AG10803 (cell line): ENCODE measurements around the gene VWA3A.
A peak's percentile ranks its signal among the peaks of the same experiment; 100 is the strongest.
"Not testable (repeated sequence)": the region's sequence is repeated elsewhere in the genome, so short reads cannot be mapped to it uniquely, and the experiment has no call there.

ENCODE experiments used
- DNase-seq: peaks from one replicate; pipeline ENCODE4 v3.0.0; 2010; ENCODE audit warnings: low read depth
- H3K4me3 ChIP-seq: 2 replicates; pipeline ENCODE4 v1.5.1; 2011; ENCODE audit warnings: mild to moderate bottlenecking, low read length, control low read depth
- CTCF ChIP-seq: conservative IDR thresholded peaks from 2 replicates; pipeline ENCODE4 v1.5.1; 2011; ENCODE audit warnings: mild to moderate bottlenecking, low read length, control low read depth, inconsistent platforms

Gene VWA3A

DNA sequence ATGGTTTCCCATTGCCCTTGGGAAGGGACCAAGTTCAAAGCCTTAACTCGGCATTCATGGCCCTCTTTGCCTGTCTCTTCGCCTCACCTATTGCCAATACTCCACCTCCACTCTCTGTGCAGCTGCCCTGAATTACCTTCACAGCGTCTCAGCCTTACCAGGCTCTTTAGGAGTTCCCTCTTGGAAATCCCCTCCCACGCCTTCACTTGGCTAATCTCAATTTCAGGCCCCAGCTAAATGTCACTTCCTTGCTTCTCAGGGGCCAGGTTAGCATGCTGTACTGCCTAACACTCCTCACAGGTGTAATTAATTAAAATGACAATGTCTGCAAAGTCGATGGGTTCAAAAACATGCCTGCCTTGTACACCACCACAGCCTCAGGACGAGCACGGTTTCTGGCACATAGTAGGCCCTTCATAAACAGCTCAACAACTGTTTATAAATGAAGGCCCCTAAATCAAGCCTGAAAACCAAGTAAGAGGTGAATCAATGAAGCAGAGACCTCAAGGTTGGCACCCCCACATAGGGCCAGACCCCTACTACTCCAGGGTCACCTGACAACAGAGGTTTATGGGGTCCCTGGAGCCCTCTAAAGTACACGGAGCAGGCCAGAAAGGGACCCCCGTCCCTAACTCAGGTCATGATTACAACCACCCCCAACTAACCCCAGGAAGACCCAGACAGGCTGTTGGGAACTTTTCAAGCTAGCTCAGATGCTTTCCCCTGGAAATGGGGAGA is 102.5 kb downstream of the VWA3A start:
- no peak overlapping the region for H3K4me3 ChIP-seq
- no peak for TF ChIP-seq CTCF
- DNase-seq, result no peak

GRCh38 chr16:22195445-22195694 is 103.0 kb downstream of the VWA3A start:
- DNase-seq, result no peak
- no peak overlapping the region for H3K4me3 ChIP-seq
- no peak for TF ChIP-seq CTCF

- peak; percentile 88 for TF ChIP-seq CTCF
- peak overlapping the region; percentile 61 for H3K4me3 ChIP-seq
- peak; percentile 83 for DNase-seq
Observed at GRCh38 chr16:22195695-22196558, 103.6 kb downstream of the VWA3A start.

- not testable (repeated sequence) for DNase-seq, H3K4me3 ChIP-seq
Observed at GRCh38 chr16:22196559-22197168, 104.3 kb downstream of the VWA3A start.

DNA sequence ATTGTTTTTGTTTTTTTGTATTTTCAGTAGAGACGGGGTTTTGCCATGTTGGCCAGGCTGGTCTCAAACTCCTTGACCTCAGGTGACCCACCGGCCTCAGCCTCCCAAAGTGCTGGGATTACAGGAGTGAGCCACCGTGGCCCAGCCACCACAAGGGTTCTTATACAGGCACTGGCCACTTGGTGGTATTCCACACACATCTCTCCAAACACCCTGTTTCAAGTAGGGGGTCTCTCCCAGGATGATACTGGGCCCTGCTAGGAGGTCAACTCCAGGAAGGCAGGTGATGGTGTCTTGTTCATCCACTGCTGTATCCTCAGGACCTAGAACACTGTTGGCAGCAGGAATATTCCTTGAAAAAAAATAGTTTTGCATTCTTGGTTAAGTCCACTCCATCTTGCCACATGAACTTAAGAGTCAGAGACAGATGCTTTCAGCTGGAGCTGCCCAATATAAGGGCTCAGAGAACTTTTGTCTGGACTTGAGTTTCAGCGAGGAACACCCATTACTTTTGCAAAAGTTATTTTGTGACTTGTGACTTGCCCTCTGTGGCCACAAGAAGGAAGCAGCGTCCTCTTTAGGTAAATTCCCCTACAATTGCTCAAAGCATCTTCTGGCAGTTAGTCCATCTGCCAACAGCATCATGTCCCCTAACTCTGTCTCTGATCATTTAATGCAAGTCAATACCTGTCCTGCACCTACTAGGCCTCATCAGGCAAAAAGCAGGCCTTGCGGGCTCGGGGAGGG is 106.4 kb downstream of the VWA3A start:
- no peak overlapping the region for H3K4me3 ChIP-seq
- peak; percentile 42 for DNase-seq
- peak; percentile 32 for TF ChIP-seq CTCF

DNA sequence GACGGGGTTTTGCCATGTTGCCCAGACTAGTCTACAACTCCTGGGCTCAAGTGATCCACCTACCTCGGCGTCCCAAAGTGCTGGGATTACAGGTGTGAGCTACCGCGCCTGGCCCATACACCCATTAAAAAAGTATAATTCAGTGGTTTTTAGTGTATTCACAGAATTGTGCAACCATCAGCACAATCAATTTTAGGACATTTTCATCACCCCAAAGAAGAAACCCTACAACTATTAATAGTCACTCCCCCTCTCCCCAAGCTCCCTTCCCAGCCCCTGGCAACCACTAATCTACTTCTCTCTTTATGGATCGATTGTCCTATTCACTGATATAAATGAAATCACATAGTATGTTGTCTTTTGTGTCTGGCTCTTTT is 109.9 kb downstream of the VWA3A start:
- H3K4me3 ChIP-seq, result no peak overlapping the region
- no peak for TF ChIP-seq CTCF
- no peak for DNase-seq

DNA sequence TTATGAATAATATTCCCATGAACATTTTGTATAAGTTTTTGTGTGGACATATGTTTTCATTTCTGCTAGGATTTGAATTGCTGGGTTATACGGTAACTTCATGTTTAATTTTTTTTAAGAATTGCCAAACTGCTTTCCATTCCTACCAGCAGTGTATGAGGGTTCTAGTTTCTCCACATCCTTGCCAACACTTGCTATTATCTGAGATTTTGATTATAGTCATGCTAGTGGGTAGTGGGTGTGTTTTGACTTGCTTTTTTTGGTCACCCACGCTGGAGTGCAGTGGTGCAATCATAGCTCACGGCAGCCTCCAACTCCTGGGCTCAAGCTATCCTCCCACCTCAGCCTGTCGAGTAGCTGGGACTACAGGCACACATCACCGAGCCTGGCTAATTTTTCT is 110.8 kb downstream of the VWA3A start:
- TF ChIP-seq CTCF, result no peak
- DNase-seq, result no peak
- H3K4me3 ChIP-seq, result no peak overlapping the region
